Measurements from ENCODE around the gene DHRSX.
A peak's percentile ranks its signal among the peaks of the same experiment; 100 is the strongest.
"Not testable (repeated sequence)": the region's sequence is repeated elsewhere in the genome, so short reads cannot be mapped to it uniquely, and the experiment has no call there.

DHRSX gene

DNA sequence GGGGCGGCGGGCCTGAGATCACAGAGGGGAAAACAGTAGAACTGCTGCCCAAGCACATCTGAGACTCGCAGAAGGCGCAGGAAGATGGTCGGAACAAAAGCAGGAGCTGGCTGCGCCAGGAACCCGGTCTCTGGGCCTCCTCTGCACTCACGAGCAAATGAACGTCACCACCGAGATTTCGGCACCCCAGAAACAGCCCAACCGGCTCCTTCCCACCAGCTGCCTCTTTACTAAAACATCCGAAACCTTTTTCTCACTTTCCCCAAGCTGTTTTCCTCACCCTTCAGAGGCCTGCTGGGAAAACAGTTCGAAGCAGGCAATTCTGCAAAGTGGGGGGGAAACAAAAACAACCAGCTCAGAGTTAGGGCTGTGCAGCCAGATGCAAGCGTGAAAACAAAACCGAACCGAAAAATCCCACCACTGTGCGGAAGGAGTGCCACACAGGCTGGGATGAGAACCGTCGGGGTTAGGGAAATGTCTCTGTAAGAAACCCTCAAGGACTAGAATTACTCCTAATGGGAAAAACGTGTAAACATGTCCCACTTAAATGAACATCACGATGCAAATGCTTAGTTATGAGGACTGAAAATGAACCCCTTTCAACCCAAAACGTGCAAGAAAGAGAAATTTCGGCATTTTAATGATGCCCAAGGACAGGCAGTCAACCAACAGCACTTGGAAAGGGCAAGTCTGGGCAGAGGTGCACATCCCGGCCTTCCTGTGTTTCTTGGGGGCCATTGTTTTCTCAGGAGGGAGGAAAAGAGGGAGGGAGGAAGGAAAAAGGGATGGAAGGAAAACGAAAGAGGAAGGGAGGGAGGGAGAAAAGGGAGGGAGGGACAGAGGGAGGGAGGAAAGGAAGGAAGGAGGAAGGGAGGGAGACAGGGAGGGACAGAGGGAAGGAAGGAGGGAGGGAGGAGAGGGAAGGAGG is 15.8 kb downstream of the DHRSX start:
- TF ChIP-seq CTCF (IDR thresholded peaks at IDR 0.05; ENCODE audit: low read depth, low read length, missing control alignments): no peak
- no peaks in the 10 kb centered on the region for H3K27me3 ChIP-seq (replicated peaks)
- DNase-seq: peak; percentile 56
- H3K27ac ChIP-seq: peak overlapping the region; percentile 53
- in situ Hi-C loops (cut with HindIII; ENCODE audit: low pct_ligation_motif_present, low sequenced_read_pairs): no loop called here
- H3K36me3 ChIP-seq (replicated peaks): peaks cover 35% of the 10 kb centered on the region
- no peak overlapping the region for H3K4me3 ChIP-seq (ENCODE audit: low read depth, low read length)

GRCh38 chrX:2484256-2484655 is 16.5 kb downstream of the DHRSX start:
- peak; percentile 6 for DNase-seq
- Histone ChIP-seq H3K36me3 (replicated peaks) (peaks cover 28% of the 10 kb centered on the region), H3K27ac (peak overlapping the region; percentile 53), H3K4me3 (ENCODE audit: low read depth, low read length) (no peak overlapping the region), H3K27me3 (replicated peaks) (no peaks in the 10 kb centered on the region)
- TF ChIP-seq CTCF (IDR thresholded peaks at IDR 0.05; ENCODE audit: low read depth, low read length, missing control alignments): no peak
- in situ Hi-C loops (cut with HindIII; ENCODE audit: low pct_ligation_motif_present, low sequenced_read_pairs): no loop called here

- in situ Hi-C loops (cut with HindIII; ENCODE audit: low pct_ligation_motif_present, low sequenced_read_pairs): no loop called here
- Histone ChIP-seq H3K27ac (no peak overlapping the region), H3K36me3 (replicated peaks) (peaks cover 21% of the 10 kb centered on the region), H3K4me3 (ENCODE audit: low read depth, low read length) (no peak overlapping the region), H3K27me3 (replicated peaks) (no peaks in the 10 kb centered on the region)
- DNase-seq: no peak
- no peak for TF ChIP-seq CTCF (IDR thresholded peaks at IDR 0.05; ENCODE audit: low read depth, low read length, missing control alignments)
These were observed 17.2 kb downstream of the DHRSX start for GRCh38 chrX:2483398-2484060.

GRCh38 chrX:2481597-2481996 is 19.2 kb downstream of the DHRSX start:
- DNase-seq; H3K4me3 ChIP-seq (ENCODE audit: low read depth, low read length); H3K36me3 ChIP-seq (replicated peaks); H3K27me3 ChIP-seq (replicated peaks); in situ Hi-C loops (cut with HindIII; ENCODE audit: low pct_ligation_motif_present, low sequenced_read_pairs); H3K27ac ChIP-seq: not testable (repeated sequence)

GRCh38 chrX:2479982-2480381 is 20.8 kb downstream of the DHRSX start:
- in situ Hi-C loops (cut with HindIII; ENCODE audit: low pct_ligation_motif_present, low sequenced_read_pairs); H3K27me3 ChIP-seq (replicated peaks): not testable (repeated sequence)

GRCh38 chrX:2479420-2479780 is 21.4 kb downstream of the DHRSX start:
- H3K36me3 ChIP-seq (replicated peaks): no peaks in the 10 kb centered on the region
- DNase-seq: no peak
- H3K27me3 ChIP-seq (replicated peaks): no peaks in the 10 kb centered on the region
- in situ Hi-C loops (cut with HindIII; ENCODE audit: low pct_ligation_motif_present, low sequenced_read_pairs): no loop called here
- no peak for TF ChIP-seq CTCF (IDR thresholded peaks at IDR 0.05; ENCODE audit: low read depth, low read length, missing control alignments)
- no peak overlapping the region for H3K27ac ChIP-seq
- no peak overlapping the region for H3K4me3 ChIP-seq (ENCODE audit: low read depth, low read length)

More at GRCh38 chrX:2479982-2480381, 20.8 kb downstream of the DHRSX start:
- not testable (repeated sequence) for DNase-seq; H3K27ac ChIP-seq; H3K36me3 ChIP-seq (replicated peaks); H3K4me3 ChIP-seq (ENCODE audit: low read depth, low read length)

All from brain microvascular endothelial cell (primary cell).